Motor neuron (in vitro differentiated cells): Measurements from ENCODE around the gene TERB2. TPM values are rescaled to one million over a fixed set of nuclear protein-coding genes. Genes with fewer than 3 reads are reported as not detected.
"Not testable (repeated sequence)": the region's sequence is repeated elsewhere in the genome, so short reads cannot be mapped to it uniquely, and the experiment has no call there.

Source experiments
- ATAC-seq, 8 experiments: fragments of 200-7000 bp; cut with Tn5 transposase; replicated peaks in 6 of 8; 2 replicates each; pipeline ENCODE4 v1.8.0; 2021; ENCODE audit warnings: mild to moderate bottlenecking in 8 of 8, moderate library complexity in 8 of 8
- H3K27ac ChIP-seq, 2 donors: fragments of 250-450 bp; sonication (Bioruptor Pico); 2 replicates each; pipeline ENCODE4 v1.9.0; 2021; ENCODE audit warnings: antibody characterized with exemption in 2 of 2, mild to moderate bottlenecking in 2 of 2, moderate library complexity in 1 of 2
- H3K4me1 ChIP-seq, 2 donors: fragments of 250-450 bp; sonication (Bioruptor Pico); replicated peaks in 1 of 2; 2 replicates each; pipeline ENCODE4 v1.6.1; 2021; ENCODE audit warnings: antibody characterized with exemption in 2 of 2, mild to moderate bottlenecking in 2 of 2, moderate library complexity in 1 of 2
- H3K4me3 ChIP-seq, 5 donors: fragments of 250-450 bp; sonication (Bioruptor Pico); 2 replicates each; pipeline ENCODE4 v1.9.0; 2021; ENCODE audit warnings: antibody characterized with exemption in 5 of 5, mild to moderate bottlenecking in 5 of 5, moderate library complexity in 4 of 5
- WGBS, 10 experiments: fragments of 450-650 bp; shearing (Covaris generic); methylation state at CpG; one replicate each; pipeline ENCODE4 v1.0.0; 2022; 5-methylcytosine and 5-hydroxymethylcytosine counted together
- in situ Hi-C, 9 experiments: fragments of 400-800 bp; cut with MboI; loops; one replicate each; pipeline ENCODE4 v1.15.0; 2021; ENCODE audit warnings: low sequenced_read_pairs in 9 of 9, low pct_unique_long_range_greater_than_20kb in 2 of 9; ENCODE audit not compliant: unreplicated experiment in 9 of 9
- total RNA-seq, 8 experiments: library from RNA; unstranded; fragments of 300-600 nt; gene quantifications; 2 replicates each; pipeline versions ENCODE4 v1.2.3 to v1.2.4, GENCODE V29; 2022

Gene TERB2
- total RNA-seq, 8 experiments from 2014 or later = 0.38 TPM; not detected in 7

GRCh38 chr15:45015114-45015513, 58.6 kb downstream of the TERB2 start:
- ATAC-seq, in situ Hi-C loops, H3K4me3 ChIP-seq, H3K4me1 ChIP-seq, H3K27ac ChIP-seq: not testable (repeated sequence)
- WGBS, 10 experiments = 0 to 100% (median 73%) methylated on average over 1 of the region's 1 CpG; no CpG with 5 or more reads in 4 of the 10 experiments

DNA sequence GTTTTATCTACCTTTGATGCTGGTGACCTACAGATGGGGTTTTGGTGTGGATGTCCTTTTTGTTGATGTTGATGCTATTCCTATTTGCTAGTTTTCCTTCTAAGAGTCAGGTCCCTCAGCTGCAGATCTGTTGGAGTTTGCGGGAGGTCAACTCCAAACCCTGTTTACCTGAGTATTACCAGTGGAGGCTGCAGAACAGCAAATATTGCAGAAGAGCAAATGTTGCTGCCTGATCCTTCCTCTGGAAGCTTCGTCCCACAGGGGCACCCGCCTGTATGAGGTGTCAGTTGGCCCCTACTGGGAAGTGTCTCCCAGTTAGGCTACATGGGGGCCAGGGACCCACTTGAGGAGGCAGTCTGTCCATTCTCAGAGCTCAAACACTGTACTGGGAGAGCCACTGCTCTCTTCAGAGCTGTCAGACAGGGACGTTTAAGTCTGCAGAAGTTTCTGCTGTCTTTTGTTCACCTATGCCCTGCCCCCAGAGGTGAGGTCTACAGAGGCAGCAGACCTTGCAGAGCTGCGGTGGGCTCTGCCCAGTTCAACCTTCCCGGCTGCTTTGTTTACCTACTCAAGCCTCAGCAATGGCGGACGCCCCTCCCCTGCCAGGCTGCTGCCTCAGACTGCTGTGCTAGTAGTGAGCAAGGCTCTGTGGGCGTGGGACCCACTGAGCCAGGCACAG, 63.9 kb downstream of the TERB2 start:
- WGBS, 10 experiments = 20 to 100% (median 80%) methylated on average over 1 to 5 of the region's 9 CpGs; no CpG with 5 or more reads in 2 of the 10 experiments
- H3K4me1 ChIP-seq, H3K27ac ChIP-seq, H3K4me3 ChIP-seq, ATAC-seq, in situ Hi-C loops: not testable (repeated sequence)

GRCh38 chr15:45020901-45021259, 64.4 kb downstream of the TERB2 start:
- H3K4me1 ChIP-seq = not testable (repeated sequence)

GRCh38 chr15:45021348-45021747, 64.9 kb downstream of the TERB2 start:
- 67 to 100% (median 93%) methylated on average over 1 to 6 of the region's 6 CpGs; no CpG with 5 or more reads in 4 of the 10 experiments for WGBS, 10 experiments
- peaks cover 5 to 6% of the 10 kb centered on the region in 2 donors for H3K4me1 ChIP-seq
- no peak overlapping the region for H3K4me3 ChIP-seq
- in situ Hi-C loops = no loop called here
- ATAC-seq = no peak
- no peak overlapping the region for H3K27ac ChIP-seq

More at GRCh38 chr15:45020901-45021259, 64.4 kb downstream of the TERB2 start:
- in situ Hi-C loops, ATAC-seq, H3K27ac ChIP-seq, H3K4me3 ChIP-seq: not testable (repeated sequence)
- 92 to 100% (median 94%) methylated on average over 1 to 8 of the region's 9 CpGs; no CpG with 5 or more reads in 5 of the 10 experiments for WGBS, 10 experiments

DNA sequence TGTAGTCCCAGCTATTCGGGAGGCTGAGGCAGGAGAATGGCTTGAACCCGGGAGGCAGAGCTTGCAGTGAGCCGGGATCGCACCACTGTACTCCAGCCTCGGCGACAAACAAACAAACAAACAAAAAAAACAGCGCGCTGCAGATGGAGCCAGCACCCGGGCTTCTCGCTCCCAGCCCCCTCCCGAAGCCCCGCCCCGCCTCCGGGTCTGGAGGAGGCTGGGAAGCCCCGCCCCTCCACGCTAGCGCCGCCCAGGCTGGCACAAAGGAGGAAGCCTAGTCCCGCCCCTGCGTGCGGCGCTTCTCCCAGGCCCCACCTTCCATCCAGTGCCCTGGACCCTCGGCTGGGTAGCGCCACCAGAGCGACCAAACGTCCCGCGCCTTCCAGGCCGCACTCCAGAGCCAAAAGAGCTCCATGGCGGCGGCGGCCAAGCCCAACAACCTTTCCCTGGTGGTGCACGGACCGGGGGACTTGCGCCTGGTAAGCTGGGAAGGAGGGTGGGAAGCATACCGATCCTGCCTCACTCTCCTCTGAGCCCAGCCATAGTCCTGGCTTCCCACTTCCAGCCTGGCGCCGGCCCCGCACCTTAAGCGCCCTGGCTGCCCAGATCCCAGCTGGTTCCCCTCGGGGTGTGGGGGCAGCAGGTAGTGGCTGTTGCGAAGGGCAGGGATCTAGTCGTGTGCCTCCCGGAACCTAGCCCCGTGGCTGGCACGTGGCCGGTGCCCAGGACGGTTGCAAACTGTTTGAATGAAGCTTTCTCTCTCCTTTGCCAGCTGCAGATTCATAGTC, 66.6 kb downstream of the TERB2 start, which contains the start of gene SORD:
TSS of gene SORD (plus strand) at position 325 of the 788 bp plus-strand sequence. CDS start at position 414, 89 bp downstream.
- H3K4me3 ChIP-seq = peak within 1 kb of the TSS; percentile 55 to 78 (median 64)
- peak within 1 kb of the TSS in 1 of 2 donors; percentile 46 for H3K27ac ChIP-seq
- 0% methylated on average over 2 to 3 of the region's 48 CpGs; no CpG with 5 or more reads in 8 of the 10 experiments for WGBS, 10 experiments
- peak; percentile 93 to 99 (median 98) for ATAC-seq
- in situ Hi-C loops = no loop called here
- H3K4me1 ChIP-seq = peaks cover 5 to 6% of the 10 kb centered on the region in 2 donors

DNA sequence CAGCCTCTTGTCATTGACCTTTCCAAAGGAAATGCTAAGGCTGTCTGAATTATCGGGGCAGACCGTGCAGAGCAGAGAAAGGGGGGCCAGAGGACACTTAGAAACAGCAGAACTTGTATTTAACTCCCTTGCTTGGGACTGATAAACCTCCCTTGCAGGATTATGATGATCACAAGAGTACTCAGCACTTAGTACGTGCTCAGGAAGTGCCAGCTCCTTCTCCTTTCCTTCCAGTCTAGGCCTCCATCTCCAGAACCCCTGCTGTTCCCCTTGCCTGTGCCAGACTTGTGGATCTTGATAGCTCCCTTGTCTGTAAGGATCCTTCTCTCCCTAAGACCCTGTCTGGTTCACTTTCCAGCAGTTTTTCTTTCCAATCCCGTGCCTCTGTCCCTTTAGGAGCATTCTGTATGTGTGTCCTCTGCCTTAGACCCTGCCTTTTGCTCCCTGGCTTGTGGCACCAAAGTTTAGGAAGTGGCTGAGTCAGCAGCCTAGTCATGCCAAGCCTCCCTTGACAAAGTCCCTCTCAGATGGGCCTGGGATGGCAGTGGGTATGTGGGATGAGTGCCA, 67.3 kb downstream of the TERB2 start:
- peak in 2 of 8 experiments; percentile 3 for ATAC-seq

GRCh38 chr15:45024649-45025048, 68.2 kb downstream of the TERB2 start:
- in situ Hi-C loops = loop anchor here in 1 of 9 experiments (25.0 kb wide), 1 partner anchor 162 kb away; no protein-coding TSS in a partner anchor
- not testable (repeated sequence) for H3K4me1 ChIP-seq, H3K4me3 ChIP-seq, ATAC-seq, H3K27ac ChIP-seq
- no CpG with 5 or more reads among the region's 3 CpGs for WGBS, 10 experiments

More for the DNA sequence above, 67.3 kb downstream of the TERB2 start:
- peak overlapping the region; percentile 55 to 78 (median 64) for H3K4me3 ChIP-seq
- H3K4me1 ChIP-seq = peaks cover 5 to 6% of the 10 kb centered on the region in 2 donors
- in situ Hi-C loops = no loop called here
- H3K27ac ChIP-seq = no peak overlapping the region
- 0 to 5% (median 0%) methylated on average over 1 to 4 of the region's 4 CpGs; no CpG with 5 or more reads in 5 of the 10 experiments for WGBS, 10 experiments

DNA sequence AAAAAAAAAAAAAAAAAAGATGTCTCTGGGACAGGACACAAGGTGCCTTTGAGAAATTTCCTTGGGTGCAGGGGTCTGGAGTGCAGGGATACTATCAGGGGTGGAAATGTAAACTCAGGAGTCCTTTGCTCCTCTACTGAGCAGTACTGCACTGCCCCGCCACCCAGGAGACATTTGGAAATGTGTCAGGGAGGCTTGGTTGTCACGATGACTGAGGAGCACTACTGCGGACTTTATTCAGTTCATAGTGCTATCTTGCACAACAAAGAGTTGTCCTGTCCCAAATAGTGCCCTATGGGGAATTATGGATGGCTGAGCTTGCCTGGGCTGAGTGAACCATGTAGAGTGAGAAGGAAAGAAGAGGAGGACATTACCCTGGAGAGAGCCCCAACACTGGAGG, 69.1 kb downstream of the TERB2 start:
- H3K27ac ChIP-seq, ATAC-seq, H3K4me3 ChIP-seq, H3K4me1 ChIP-seq: not testable (repeated sequence)
- WGBS, 10 experiments = 89 to 100% (median 90%) methylated on average over 2 to 3 of the region's 3 CpGs; no CpG with 5 or more reads in 7 of the 10 experiments
- in situ Hi-C loops = loop anchor here in 1 of 9 experiments (25.0 kb wide), 1 partner anchor 163 kb away; no protein-coding TSS in a partner anchor

- in situ Hi-C loops = loop anchor here in 1 of 9 experiments (25.0 kb wide), 1 partner anchor 164 kb away; no protein-coding TSS in a partner anchor
- Histone ChIP-seq H3K4me3 (no peak overlapping the region), H3K27ac (no peak overlapping the region), H3K4me1 (peaks cover 5 to 6% of the 10 kb centered on the region in 2 donors)
- ATAC-seq = no peak
- 48 to 97% (median 67%) methylated on average over 2 to 5 of the region's 5 CpGs for WGBS, 10 experiments
Observed at GRCh38 chr15:45026651-45027190, 70.2 kb downstream of the TERB2 start.

GRCh38 chr15:45027220-45027619, 70.7 kb downstream of the TERB2 start:
- Histone ChIP-seq H3K4me3 (no peak overlapping the region), H3K4me1 (peaks cover 5 to 6% of the 10 kb centered on the region in 2 donors), H3K27ac (no peak overlapping the region)
- in situ Hi-C loops = loop anchor here in 1 of 9 experiments (25.0 kb wide), 1 partner anchor 165 kb away; no protein-coding TSS in a partner anchor
- 55 to 100% (median 83%) methylated on average over 1 to 4 of the region's 4 CpGs; no CpG with 5 or more reads in 1 of the 10 experiments for WGBS, 10 experiments
- ATAC-seq = no peak
